SU-DHL-6 (cell line): Measurements from ENCODE around the gene HCRTR1.

Experiments
- H2AFZ ChIP-seq: fragments of 200-600 bp; sonication (generic); 2 replicates; pipeline ENCODE4 v1.6.1; 2014; ENCODE audit warnings: low read depth, mild to moderate bottlenecking, moderate library complexity, mixed read lengths, antibody characterized with exemption, low read length; ENCODE audit not compliant: severe bottlenecking
- H3F3A ChIP-seq: fragments of 200-600 bp; shearing (Covaris generic); 2 replicates; pipeline ENCODE4 v1.6.0; 2016; ENCODE audit warnings: antibody characterized with exemption, mild to moderate bottlenecking; ENCODE audit not compliant: insufficient read depth
- H3K27ac ChIP-seq: fragments of 200-600 bp; sonication (generic); 2 replicates; pipeline ENCODE4 v1.5.1; 2016; ENCODE audit warnings: low read depth, mild to moderate bottlenecking, low read length, moderate library complexity, mixed read lengths
- H3K27me3 ChIP-seq: fragments of 200-600 bp; sonication (generic), shearing (Covaris generic); 2 replicates; pipeline ENCODE4 v1.6.0; 2014; ENCODE audit warnings: mild to moderate bottlenecking, low read length
- H3K36me3 ChIP-seq: fragments of 200-600 bp; sonication (generic); 2 replicates; pipeline ENCODE4 v1.6.1; 2014; ENCODE audit warnings: mild to moderate bottlenecking, low read length, mixed read lengths
- H3K4me2 ChIP-seq: fragments of 300-600, 200-600 bp; shearing (Covaris generic), sonication (generic); 2 replicates; pipeline ENCODE4 v1.6.0; 2014; ENCODE audit warnings: low read length, low read depth, mild to moderate bottlenecking; ENCODE audit not compliant: poor library complexity, severe bottlenecking
- H3K4me3 ChIP-seq: fragments of 200-600 bp; sonication (generic); 2 replicates; pipeline ENCODE4 v1.5.1; 2014; ENCODE audit warnings: antibody characterized with exemption, low read length, mild to moderate bottlenecking, mixed read lengths; ENCODE audit not compliant: insufficient read depth, poor library complexity, severe bottlenecking
- H3K79me2 ChIP-seq: fragments of 200-600 bp; sonication (generic); 2 replicates; pipeline ENCODE4 v1.6.1; 2014; ENCODE audit warnings: mild to moderate bottlenecking, low read length, moderate library complexity; ENCODE audit not compliant: insufficient read depth
- H3K9ac ChIP-seq: fragments of 200-600 bp; sonication (generic); 2 replicates; pipeline ENCODE4 v1.7.0; 2014; ENCODE audit warnings: mild to moderate bottlenecking, low read length
- H3K9me2 ChIP-seq: fragments of 200-600 bp; sonication (generic); replicated peaks from 2 replicates; pipeline ENCODE4 v1.6.1; 2014; ENCODE audit warnings: low read length; ENCODE audit not compliant: insufficient read depth
- H3K9me3 ChIP-seq: fragments of 200-600 bp; sonication (generic); 2 replicates; pipeline ENCODE4 v1.6.1; 2014; ENCODE audit warnings: low read length, mixed read lengths; ENCODE audit not compliant: insufficient read depth
- H4K20me1 ChIP-seq: fragments of 200-600 bp; sonication (generic); 2 replicates; pipeline ENCODE4 v1.6.1; 2014; ENCODE audit warnings: low read depth, mild to moderate bottlenecking, antibody characterized with exemption, low read length, moderate library complexity, mixed read lengths
- CTCF ChIP-seq: fragments of 200-600 bp; sonication (generic); IDR thresholded peaks from one replicate; pipeline ENCODE4 v1.5.1; 2017; ENCODE audit warnings: antibody characterized with exemption, mild to moderate bottlenecking, low read length, moderate library complexity; ENCODE audit not compliant: insufficient read depth, poor library complexity, severe bottlenecking
- EZH2phosphoT487 ChIP-seq: fragments of 200-600 bp; sonication (generic), shearing (Covaris generic); conservative IDR thresholded peaks from 2 replicates; pipeline ENCODE4 v1.6.1; 2018; ENCODE audit warnings: mild to moderate bottlenecking, antibody characterized with exemption, low read length, moderate library complexity, mixed read lengths

The HCRTR1 gene

DNA sequence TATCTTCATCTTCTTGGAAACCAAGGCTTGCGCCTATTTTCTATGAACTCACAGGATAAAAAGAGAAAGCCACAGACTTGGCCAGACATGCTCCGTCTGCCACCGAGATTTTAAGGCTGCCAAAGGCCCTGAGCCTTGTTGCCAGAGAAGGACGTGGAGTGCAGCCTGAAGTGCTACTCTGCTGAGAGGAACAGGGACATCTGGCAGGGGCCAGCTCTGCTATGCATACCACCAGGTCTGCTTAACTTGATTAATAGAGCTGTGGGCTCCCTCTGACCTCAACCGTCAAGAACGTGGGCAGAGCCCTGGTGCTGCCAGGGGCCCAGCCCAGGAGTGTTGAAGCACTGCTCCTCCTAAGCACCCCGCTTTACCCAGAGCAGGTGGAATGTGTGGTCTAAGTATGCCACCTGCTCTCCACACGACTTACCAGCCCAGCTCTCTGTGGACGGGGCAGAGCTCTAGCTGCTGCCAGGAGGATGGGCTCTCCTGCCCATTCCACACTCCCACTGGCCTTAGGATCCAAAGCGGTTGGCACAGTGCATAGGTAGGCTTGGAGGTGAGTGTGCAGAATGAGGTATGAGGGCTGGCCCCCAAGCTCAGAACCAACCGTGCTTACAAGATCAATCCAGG, 10.6 kb downstream of the HCRTR1 start:
- TF ChIP-seq CTCF = no peak
- TF ChIP-seq EZH2phosphoT487 = no peak
- H2AFZ ChIP-seq = no peak overlapping the region
- no peaks in the 10 kb centered on the region for H3K9me3 ChIP-seq
- no peak overlapping the region for H3K4me2 ChIP-seq
- no peak overlapping the region for H3K9ac ChIP-seq
- H3K27ac ChIP-seq = no peak overlapping the region
- no peaks in the 10 kb centered on the region for H4K20me1 ChIP-seq
- H3K36me3 ChIP-seq = no peaks in the 10 kb centered on the region
- no peaks in the 10 kb centered on the region for H3K9me2 ChIP-seq
- no peaks in the 10 kb centered on the region for H3K27me3 ChIP-seq
- H3K79me2 ChIP-seq = no peaks in the 10 kb centered on the region
- no peak overlapping the region for H3K4me3 ChIP-seq
- H3F3A ChIP-seq = no peaks in the 10 kb centered on the region

DNA sequence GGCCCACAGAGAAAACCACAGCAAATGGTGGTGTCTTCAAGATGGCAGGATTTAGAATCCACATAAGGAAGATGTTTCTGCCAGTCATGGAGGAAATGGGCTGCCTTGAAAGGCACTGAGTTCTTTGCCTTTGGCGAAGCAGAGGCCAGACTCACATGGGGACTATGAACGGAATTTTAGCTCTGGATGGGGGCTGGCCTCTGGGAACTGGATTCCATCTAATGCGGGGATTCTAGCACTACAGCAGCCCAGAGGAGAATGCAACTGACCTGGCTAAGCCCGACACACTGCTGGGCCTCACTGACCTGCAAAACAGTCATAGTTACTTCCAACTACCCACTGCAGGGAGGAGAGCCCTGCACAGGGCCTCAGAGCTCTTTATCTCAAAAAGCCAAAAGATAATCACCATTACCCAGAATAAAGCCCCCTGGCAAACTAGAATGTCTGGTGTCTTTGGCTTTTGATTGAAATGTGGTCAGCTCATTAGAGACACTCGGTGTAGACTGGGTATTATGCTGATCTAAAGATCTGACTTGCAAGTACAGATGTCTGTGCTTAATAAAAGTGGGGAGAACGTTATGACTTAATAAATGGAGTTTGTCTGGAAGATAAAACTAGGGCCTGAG, 11.6 kb downstream of the HCRTR1 start:
- Histone ChIP-seq H2AFZ (no peak overlapping the region), H3K9me3 (no peaks in the 10 kb centered on the region), H3K79me2 (peaks cover 3% of the 10 kb centered on the region; the same call in 1 of the 2 replicates), H3K9me2 (no peaks in the 10 kb centered on the region), H3K9ac (no peak overlapping the region), H3K27me3 (no peaks in the 10 kb centered on the region), H3K36me3 (no peaks in the 10 kb centered on the region), H3K4me3 (no peak overlapping the region), H3K4me2 (no peak overlapping the region), H3K27ac (no peak overlapping the region), H3F3A (no peaks in the 10 kb centered on the region), H4K20me1 (no peaks in the 10 kb centered on the region)
- TF ChIP-seq EZH2phosphoT487 (no peak), CTCF (no peak)

- H3K79me2 ChIP-seq = peaks cover 27% of the 10 kb centered on the region
These were observed 15.2 kb downstream of the HCRTR1 start for GRCh38 chr1:31632649-31633048.

More at GRCh38 chr1:31632649-31633048, 15.2 kb downstream of the HCRTR1 start:
- Histone ChIP-seq H4K20me1 (no peaks in the 10 kb centered on the region), H3K9me3 (no peaks in the 10 kb centered on the region), H3K36me3 (no peaks in the 10 kb centered on the region), H3K4me2 (no peak overlapping the region), H2AFZ (no peak overlapping the region), H3F3A (no peaks in the 10 kb centered on the region), H3K9ac (no peak overlapping the region), H3K9me2 (no peaks in the 10 kb centered on the region), H3K4me3 (no peak overlapping the region), H3K27me3 (no peaks in the 10 kb centered on the region), H3K27ac (no peak overlapping the region)
- TF ChIP-seq EZH2phosphoT487 (no peak), CTCF (no peak)
